HG03342 (cell line): ENCODE results near the gene PRLR.

Source experiments
- ATAC-seq: cut with Tn5 transposase; IDR thresholded peaks from one replicate; pipeline ENCODE4 v1.9.1; 2021; ENCODE audit warnings: mild to moderate bottlenecking, moderate library complexity; ENCODE audit not compliant: unreplicated experiment

The PRLR gene

GRCh38 chr5:35009657-35010056 is 220.6 kb downstream of the PRLR start:
- no peak for ATAC-seq

GRCh38 chr5:35009019-35009418 is 221.3 kb downstream of the PRLR start:
- ATAC-seq = no peak

- no peak for ATAC-seq
These were observed 225.5 kb downstream of the PRLR start for GRCh38 chr5:35004771-35005170.

GRCh38 chr5:35004200-35004599 is 226.1 kb downstream of the PRLR start:
- ATAC-seq = no peak

- ATAC-seq = peak; percentile 63
These were observed 227.0 kb downstream of the PRLR start for GRCh38 chr5:35003018-35003957.

GRCh38 chr5:35002459-35002858 is 227.8 kb downstream of the PRLR start:
- no peak for ATAC-seq

- no peak for ATAC-seq
These were observed 228.4 kb downstream of the PRLR start for GRCh38 chr5:35001842-35002241.
